Stimulated activated CD8-positive, alpha-beta memory T cell treated with anti-CD3 and anti-CD28 coated beads, Interleukin-4, amount 100 ng/mL, for 4 hours (primary cell): Measurements from ENCODE around the gene STK11IP.

Experiments used
- DNase-seq, 2 donors: peaks; one replicate each; pipeline ENCODE4 v3.0.0-alpha.2; 2020; ENCODE audit warnings: low read depth in 2 of 2, low spot score in 1 of 2

Gene STK11IP

DNA sequence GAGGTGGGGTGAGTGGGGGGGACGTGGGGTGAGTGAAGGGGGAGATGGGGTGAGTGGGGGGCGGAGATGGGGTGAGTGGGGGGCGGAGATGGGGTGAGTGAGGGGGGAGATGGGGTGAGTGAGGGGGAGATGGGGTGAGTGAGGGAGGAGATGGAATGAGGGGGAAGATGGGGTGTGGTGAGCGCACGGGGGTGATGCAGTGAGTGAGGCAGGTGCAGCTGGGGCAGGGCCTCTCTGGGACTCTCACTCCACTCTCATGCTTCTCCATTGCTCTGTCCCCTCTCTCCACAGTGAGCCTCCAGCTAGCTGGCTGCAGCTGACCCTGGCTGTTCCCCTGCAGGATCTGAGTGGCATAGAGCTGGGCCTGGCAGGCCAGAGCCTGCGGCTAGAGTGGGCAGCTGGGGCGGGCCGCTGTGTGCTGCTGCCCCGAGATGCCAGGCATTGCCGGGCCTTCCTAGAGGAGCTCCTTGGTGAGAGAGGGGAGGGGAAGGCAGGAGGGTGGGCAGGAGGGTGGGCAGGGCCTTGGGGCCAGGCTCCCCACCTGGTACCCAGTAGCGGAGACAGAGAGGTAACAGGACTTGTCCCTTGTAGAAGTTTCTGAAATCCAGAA lies 15.9 kb downstream of the STK11IP start:
- DNase-seq: no peak

DNA sequence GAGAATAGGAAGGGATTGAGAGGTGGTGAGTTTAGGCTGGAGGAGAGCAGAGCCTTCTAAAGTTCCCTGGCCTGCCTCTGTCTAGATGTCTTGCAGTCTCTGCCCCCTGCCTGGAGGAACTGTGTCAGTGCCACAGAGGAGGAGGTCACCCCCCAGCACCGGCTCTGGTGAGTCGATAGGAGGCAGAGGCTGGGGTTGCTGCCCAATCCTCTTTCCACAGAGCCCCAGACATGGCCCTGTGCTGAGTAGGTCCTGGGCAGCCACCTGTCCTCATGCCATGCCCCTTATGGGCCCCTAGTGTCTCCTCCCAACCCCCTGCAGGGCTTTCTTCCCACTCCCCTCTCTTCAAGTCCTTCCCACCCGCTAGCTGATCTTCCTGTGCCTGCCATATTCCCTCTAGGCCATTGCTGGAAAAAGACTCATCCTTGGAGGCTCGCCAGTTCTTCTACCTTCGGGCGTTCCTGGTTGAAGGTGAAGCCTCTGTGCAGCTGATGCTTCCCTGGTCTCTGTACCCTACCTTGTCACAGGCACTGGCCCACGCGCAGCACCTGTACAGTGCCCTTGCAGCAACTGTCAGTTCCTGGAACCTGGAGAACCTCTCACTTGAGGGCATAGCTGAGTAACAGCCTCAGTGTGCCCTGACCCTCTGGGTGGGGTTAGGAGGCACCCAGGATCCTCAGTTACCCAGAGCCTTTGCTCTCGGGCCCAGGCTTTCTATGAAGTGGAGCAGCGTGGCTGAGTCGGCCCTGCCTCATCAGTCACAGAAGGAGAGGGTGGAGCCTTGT lies 16.6 kb downstream of the STK11IP start:
- no peak for DNase-seq

DNA sequence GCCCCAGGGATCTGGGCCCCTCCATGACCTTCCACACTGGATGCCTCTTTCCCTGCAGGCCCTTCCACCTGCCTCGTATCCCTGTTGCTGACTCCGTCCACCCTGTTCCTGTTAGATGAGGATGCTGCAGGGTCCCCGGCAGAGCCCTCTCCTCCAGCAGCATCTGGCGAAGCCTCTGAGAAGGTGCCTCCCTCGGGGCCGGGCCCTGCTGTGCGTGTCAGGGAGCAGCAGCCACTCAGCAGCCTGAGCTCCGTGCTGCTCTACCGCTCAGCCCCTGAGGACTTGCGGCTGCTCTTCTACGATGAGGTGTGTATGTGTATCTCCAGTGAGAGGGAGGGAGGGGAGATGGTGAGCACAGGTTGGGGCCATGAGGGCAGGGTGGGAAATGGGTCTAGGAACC lies 17.4 kb downstream of the STK11IP start:
- no peak for DNase-seq

DNA sequence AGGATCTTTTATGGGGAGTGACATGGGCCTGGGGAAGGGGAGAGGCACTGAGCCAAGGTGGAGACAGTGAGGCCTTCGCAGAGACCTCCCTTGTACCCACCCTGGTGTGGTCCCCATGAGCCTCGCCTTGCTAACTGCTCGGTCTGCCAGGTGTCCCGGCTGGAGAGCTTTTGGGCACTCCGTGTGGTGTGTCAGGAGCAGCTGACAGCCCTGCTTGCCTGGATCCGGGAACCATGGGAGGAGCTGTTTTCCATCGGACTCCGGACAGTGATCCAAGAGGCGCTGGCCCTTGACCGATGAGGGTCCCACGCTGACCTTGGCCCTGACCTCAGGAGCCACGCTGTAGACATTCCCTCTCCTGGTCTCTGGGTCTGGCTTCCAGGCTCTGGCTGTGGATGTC lies 18.2 kb downstream of the STK11IP start:
- no peak for DNase-seq

DNA sequence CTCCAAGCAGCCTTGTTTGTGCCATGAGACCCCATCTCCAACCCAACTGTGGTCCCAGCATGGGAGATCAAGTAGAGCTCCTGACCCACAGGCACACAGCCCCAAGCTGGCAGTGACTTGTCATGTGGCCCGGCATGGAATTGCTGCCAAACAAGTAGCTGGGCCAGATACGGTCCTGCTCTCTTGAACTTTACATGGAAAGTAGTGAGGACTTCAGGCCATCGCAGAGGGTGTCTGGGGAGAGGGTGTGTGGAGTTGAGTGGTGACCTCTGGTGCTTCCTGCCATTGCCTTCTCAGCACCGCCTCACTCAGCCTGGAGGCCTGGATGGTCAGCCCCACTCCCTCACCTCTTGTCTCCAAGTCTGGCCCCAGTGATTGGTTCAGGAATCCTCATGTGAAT lies 18.9 kb downstream of the STK11IP start:
- no peak for DNase-seq

DNA sequence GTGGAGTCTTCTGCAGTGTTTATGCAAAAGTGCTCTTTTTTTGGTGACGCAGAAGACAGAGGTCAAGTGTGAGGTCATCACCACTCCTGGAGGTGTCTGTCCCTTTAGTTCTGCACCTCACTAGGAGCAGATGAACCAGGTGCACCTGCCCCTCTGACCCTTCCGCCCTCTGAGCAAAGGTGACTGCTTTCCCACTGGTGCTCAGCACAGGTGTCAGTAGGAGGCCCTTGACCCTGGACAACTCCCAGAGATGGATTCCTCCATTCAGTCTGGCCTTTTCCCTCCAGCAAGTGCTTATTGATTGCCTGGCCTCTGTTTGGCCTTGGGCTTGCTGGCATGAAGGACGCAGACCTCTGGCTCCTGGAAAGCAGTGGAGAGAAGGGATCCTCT lies 21.1 kb downstream of the STK11IP start:
- DNase-seq: no peak

DNA sequence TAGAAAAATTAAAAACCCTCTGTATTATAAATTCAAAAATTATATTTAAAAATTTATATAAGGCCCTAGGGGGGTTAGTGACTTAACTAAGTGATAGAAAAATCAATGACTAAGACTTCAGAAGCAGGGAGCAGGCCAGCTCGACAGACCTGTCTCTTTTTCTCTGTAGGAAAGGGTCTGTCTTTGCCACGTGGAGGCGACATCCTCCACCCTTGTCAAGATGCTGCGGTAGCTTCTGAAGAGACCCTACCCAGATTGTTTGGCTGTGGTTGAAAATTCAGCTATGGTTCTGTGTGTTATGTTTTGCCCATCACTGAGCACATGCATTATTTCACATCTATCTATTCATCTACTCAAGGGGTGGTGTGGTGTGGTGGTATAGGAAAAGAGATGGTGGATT lies 21.6 kb downstream of the STK11IP start:
- no peak for DNase-seq

DNA sequence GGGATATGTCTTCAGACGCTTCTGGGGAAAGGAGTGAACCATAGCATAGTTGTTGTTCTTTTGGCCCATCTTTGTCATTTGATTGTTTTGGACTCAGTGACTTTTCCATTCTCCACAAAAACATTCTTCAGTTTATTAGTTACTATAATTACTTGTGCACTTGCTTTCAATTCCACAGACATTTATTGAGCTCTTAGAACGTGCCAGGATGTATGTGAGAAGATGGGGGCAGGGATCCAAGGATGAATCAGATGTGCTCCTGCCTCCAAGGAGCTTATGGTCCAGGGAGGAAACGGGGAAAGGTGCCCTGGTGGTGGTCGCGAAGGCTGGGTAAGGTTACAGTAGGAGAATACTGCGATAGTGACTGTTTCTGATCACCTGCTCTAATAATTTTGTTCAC lies 22.9 kb downstream of the STK11IP start:
- no peak for DNase-seq

DNA sequence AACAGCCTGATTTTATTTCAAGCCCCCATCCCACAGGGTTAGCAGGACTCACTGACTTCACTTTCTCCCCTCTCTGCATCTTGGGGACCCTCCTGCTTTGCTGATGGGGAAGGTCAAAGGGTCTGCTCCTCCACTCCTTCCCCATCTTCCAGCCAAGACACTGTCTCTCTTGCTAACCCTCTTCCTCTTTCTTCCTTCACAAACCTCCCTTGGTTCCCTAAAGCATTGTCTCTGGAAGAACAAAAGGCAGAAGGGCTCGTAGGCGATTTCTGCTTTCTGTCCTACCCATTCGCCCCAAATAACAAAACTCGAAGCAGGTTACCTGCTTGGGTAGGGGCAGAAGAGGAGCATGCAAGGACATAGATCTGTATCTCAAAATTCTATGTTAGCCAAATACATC lies 24.3 kb downstream of the STK11IP start:
- no peak for DNase-seq

DNA sequence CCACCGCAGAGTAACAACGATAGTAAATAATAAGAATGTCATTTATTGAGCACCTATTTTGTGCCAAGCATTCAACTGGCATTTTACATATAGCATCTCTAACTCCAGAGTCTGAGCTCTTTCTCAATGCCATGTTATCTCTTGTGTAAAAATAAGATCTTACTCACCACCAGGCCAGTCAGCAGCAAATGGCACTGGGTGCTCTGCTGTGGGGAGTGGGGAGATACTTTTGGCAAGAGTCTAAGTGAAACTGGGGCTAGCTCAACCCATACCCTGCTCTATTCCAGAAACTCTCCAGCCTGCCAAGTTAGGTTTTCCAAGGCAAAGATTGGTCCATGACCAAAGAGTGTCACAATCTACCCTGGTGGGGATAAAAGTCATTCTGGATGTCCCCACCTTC lies 24.8 kb downstream of the STK11IP start:
- no peak for DNase-seq

DNA sequence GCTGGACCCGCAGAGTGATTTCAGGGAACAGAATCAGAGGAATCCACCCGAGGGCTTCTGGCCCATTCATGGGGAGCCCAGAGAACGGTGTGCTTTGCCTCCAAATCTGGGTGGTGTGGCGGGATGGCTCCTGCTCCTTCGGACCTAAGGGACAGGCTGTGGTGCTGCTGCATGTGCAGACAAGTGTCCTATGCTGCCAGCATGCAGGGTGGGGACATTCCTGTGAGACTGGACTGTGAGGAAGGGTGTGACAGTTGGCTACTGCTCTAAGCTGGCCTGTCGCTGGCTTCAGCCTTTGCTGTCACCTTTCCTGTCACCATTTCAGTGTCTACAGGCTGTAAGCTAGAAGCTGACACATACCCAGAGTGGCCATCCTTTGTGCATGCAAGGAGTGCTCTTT lies 26.9 kb downstream of the STK11IP start:
- DNase-seq: no peak

DNA sequence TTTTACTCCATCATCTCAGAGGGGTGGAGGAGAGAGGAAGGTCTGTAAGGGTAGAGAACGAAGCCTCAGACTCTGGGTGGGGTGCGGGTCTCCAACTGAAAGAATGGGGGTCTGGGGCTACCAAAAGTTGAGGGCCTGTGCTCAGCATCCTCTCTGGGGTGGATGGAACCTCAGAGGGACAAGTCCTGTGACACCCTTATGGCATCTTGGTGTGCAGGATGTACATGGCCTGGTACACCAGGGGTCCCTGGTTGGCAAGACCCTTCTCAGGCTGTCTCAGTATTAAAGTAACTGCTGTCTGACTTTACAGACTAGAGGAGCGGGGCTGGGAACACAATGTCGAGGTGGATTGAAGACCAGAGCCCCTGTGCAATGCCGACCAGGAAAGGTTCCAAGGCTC lies 27.5 kb downstream of the STK11IP start:
- DNase-seq: no peak

DNA sequence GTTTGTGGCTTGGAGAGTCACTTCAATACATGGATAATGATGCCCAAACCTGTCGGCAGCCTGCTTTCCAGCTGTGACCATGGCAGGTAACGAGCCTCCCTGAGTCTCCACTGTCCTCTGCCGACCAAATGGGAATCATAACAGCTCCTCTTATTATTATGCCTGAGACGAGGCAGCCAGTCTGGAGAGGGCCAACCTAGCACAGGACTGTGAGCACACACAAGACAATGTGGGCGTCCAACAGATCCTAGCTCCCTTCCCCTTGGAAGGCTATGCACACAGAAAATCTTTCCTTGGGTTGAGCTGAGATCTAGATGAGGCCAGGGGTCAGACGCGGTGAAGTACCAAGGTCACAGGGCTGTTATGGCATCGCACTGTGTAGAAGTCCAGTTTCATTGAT lies 28.9 kb downstream of the STK11IP start:
- no peak for DNase-seq

DNA sequence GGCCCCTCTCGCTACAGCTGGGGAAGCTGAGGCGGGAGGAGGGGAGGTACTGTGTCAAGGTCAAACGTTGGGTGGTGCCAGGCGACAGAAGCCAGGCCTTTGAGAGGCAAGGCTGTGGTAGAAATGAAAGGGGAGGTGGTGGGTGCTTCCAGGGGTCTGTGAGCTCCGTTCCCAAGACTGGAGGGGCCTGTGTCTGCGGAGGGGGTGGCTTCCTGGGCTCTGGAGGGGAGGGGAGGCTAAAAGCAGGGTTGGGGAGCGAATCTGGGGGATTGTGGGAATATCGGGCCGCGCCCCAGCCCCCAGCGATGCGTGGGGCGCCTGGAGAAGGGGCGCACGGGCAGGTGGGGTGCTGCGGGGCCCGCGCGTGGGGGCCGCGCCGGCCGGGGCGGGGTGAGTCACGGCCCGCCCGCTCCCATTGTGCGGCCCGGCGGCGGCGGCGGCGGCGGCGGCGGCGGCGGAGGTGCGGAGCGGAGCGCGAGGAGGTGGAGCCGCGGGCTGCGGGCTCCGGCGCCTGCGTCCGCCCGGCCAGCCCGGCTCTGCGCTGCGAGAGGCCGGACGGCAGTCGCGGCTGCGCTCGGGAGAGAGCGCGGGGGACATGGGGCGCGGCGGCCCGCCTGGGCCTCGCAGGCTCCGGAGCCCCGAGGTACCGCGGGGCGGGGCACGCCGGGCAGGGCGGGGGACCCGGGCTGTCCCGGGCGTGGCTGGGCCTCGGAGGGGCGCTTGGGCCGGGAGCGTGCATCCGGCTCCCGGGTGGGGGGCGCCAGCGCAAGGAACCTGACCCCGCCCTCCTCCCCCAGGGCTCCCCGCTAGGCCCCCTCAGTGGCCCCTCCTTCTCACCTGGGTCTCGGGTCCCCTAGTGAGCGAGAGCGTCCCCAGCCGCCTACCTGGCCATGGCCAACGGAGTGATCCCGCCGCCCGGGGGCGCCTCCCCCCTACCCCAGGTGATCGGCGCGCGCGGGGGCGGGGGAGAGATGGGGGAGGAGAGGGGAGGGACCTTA lies 29.7 kb downstream of the STK11IP start, which contains the start of gene SLC4A3:
Gene SLC4A3, plus strand, starts transcription at position 528 of the 998 bp plus-strand sequence. Its CDS starts 363 bp downstream, at position 891.
- no peak for DNase-seq

DNA sequence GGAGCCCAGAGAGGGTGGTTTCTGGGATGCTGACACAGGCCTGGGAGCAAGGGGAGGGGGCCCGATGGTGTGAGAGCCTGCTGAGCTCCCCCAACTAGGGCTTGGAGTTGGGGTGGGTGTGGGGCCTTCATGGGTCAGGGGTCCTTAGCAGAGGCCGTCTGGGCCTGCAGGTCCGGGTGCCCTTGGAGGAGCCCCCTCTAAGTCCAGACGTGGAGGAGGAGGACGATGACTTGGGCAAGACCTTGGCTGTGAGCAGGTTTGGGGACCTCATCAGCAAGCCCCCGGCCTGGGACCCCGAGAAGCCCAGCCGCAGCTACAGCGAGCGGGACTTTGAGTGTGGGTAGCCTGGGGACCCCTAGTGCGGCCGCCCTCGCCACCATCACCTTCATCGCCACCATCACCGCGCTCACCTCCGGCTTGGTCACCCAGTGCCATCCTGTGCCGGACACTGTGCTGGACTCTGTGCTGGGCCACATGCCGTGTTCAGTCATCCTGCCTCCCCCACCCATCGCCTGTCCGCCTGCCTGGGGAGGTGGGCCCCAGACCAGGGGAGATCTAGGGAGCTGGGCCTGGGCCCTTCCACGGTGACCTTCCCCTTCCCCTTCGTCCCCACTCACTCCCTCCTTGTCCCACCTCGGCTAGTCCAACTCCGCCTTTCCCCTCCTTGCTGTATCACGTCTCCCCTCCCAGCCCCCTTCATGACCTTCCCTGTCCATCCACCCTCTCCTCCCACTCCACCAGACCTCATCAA lies 30.8 kb downstream of the STK11IP start:
- no peak for DNase-seq

DNA sequence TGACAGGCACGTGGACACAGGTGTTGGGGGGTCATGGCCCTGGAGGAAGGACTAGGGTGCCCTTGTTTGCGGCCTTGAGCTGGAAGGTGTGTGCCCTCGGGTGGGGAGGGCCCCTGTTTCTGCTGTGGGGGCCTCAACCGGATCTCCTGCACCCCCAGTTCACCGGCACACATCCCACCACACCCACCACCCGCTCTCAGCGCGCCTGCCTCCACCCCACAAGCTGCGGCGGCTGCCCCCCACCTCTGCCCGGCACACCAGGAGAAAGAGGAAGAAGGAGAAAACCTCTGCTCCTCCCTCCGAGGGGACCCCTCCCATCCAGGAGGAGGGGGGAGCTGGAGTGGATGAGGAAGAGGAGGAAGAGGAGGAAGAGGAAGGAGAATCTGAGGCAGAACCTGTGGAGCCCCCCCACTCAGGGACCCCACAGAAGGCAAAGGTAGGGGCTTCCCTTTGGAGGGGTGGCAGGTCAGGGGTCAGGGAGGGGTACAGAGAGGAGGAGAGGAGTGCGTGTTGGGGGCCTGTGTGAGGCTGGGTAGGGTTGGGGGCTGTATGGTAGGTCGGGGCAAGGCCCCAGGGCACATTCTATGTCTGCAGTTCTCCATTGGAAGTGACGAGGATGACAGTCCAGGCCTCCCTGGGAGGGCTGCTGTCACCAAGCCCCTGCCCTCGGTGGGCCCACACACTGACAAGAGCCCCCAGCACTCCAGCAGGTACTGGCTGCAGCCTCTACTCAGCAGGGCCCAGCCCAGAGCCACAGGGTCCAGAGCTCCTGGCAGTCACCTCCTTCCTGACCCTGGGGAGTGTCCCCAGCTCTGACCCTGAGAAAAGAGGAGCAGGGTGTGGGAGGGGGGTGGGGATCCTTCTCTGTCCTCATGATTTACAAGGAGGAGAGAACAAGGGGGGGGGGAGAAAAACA lies 31.6 kb downstream of the STK11IP start:
- DNase-seq: no peak

DNA sequence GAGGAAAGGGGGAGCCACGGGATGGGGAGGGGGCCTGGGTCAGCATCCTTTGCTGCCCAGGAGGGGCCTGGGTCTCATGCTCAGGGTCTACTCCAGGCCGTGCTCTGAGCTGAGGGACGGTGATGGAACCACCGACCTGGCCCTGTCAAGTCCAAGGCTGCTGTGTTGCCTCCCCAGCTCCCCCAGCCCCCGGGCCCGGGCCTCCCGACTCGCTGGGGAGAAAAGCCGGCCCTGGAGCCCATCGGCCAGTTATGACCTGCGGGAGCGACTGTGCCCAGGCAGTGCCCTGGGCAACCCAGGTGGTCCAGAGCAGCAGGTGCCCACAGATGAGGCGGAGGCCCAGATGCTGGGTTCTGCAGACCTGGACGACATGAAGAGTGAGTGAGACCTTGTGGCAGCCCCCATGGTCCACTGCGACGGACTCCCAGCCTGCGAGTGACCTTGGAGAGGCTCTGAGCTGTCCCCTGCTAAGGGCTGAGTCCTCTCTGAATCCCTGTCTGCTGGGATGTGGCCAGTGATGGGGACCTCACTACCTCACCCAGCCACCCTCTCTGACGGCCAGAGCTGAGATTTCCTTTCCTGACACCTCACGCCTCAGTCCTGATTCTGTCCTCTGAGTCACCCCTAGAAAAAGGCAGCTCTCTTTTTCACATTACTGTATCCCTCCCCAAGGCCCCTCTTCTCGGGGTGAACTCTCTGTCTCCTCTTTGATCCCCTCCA lies 32.5 kb downstream of the STK11IP start:
- DNase-seq: no peak

DNA sequence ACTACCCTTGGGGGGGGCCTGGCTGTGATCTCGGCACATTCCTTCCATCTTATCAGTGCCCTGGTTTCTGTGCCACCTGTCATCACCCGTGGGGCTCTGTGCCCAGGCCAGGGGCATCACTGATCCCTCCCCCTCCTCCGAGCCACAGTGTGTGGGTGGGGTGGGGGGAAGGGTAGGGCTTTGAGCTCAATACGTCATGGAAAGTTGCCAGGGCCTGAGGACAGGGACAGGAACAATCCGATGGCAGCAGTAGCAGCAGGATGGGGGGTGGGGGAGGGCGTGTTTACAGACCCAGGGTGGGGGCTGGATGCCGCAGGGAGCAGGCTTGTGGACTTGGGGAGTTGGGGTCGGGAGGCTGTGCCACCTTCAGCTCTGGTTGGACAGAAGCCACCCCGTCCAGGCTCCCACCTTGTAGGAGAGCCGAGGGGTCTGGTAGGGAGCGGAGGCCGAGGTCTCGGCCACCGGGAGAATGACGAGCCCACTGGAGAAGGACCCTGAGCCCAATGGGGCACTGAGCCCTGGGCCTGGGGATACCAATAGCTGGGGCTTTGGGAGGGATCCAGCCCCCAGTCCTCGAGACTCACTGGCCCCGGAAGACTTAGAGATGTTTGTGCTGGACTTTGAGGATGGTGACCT lies 33.2 kb downstream of the STK11IP start:
- no peak for DNase-seq

DNA sequence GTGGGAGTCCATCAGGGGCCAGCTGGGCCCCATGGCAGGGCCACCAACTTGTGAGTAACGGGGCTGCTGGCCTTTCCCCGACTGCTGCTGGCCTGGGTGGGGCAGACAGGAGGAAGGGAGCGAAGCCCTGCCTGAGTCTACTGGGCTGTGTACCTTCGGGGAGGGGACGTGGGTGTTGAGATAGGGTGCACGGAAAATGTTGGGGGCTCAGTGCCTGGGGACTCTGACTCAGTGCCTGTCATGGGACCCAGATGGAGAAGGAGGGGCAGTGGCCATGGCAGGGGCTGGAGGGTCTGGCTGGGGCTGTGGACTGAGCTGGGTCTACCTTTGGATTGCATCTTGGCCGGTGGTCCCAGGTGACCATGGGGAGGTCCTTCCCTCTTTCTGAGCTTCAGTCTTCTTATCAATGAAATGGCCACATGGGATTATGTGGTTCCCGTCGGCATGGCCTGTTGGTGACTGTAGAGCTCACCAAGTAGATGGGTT lies 33.8 kb downstream of the STK11IP start:
- DNase-seq: no peak
